ENCODE results near the gene CRY2.
A peak's percentile ranks its signal among the peaks of the same experiment; 100 is the strongest.

Gene CRY2

DNA sequence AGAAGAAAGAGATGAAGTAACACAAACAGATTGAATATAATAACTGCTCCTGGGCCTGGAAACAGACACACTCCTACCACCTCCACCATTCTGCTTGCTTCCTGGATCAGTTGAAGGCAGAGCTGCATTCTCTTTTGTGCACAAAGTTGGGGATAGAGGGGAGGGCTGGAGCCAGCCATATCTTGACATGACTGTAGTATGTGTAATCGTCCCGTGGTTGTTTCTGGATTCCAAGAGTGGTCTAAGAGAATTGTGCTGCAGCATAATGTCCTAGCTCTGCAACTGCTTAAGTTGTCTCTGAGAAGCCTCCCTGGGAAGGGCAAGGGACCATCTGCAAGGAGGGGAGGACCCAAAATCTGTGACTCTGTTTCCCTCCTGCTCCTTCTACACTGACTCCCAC, 3.2 kb downstream of the CRY2 start:
- no peak for DNase-seq

- DNase-seq, result no peak
Measured at GRCh38 chr11:45851228-45851627, 4.0 kb downstream of the CRY2 start.

DNA sequence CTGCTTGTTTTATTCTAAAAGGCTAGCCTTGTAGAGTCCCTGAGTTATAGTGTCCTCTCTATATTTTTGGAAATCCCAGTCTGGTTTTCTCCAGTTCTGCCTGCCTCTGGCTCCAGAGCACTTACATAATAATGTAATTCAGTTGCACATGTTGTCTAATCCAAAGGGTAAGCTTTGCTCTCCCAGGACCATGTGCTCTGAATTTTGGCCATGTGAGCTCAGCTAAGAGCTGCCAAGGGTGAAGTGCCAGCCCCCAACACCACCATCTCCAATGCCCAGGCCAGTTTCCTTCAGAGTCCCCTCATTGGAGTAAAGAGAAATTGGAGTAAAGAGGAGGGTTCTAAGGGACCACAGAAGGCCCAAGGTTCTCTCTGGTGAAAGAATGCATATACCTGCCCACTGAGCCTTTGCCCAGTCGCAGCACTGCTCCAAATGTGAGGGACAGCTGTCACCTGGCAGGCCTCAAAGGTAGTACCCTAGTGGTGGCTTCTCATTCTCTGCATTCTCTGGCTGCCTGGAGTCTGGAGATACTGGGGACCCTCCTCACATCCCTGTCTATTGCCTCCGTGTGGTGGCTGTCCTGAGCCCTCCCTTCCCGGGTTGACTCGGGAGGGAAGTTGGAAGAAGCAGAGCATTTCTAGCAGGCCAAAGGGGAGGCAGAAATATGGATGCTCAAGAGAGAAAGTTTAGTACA, 4.9 kb downstream of the CRY2 start:
- DNase-seq, result no peak

- DNase-seq, result no peak
Measured at GRCh38 chr11:45852712-45853101, 5.4 kb downstream of the CRY2 start.

- DNase-seq, result no peak
Measured at GRCh38 chr11:45853332-45854219, 6.3 kb downstream of the CRY2 start.

DNA sequence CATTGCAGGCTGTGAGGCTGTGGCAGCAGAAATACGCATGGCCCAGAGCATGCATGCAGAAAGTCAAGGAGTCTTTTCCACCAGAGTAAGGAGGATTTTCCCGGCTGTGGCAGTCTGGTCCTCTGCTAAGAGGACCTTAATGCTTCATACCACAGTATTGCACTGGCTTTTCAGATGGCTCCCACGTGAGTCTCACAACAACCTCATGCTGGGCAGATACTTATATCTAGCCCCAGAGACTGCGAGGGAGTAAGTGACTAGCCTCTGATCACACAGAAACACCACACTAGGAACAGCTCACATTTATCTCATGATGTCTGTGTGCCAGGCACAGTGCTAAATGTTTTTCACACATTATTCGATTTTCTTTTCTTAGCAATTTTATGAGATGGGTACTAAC, 8.0 kb downstream of the CRY2 start:
- no peak for DNase-seq

DNA sequence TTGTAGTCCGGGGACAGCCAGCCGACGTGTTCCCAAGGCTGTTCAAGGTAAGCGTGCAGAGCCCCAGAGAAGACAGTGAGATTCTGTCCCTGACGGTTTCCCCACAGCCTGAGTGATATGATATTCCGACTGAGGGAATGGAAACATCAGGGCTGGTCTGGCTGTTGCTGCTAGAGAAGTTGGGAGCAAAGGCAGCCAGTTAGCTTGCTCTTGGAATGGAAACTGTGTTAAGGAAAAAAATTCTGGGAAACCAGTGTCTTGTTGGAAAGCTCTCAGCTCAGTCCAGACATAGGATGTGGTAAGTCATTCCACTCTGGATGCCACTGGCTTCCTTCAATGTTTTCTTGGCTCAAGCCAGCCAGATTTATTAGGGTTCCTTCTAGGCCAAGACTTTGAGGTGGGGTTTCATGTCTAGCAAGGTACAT, 8.8 kb downstream of the CRY2 start:
- no peak for DNase-seq

DNA sequence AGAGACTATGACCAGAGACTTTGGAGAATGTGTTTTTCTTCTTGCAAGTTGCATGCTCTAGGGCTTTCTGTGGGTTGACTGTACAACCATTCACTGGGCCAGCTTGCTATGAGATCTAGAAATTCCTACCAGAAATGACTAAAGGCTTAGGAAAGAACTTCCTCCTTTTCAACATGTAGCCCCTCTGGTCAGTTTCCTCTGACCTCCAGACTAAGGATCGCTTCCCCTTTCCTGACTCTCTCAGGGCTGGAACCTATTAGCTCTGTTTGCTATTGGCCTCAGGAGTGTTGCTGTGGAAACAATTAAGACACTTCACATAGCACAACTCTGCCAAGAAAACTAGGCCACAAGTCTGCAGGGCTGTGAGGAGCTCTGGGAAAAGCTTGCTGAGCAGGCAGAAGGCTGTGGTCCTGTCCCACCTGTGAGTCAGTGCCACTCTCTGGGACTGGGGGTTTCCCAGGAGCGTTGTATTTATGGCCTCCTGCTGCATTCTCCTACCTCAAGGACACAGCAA, 10.7 kb downstream of the CRY2 start:
- DNase-seq, result no peak

- DNase-seq, result no peak
Measured at GRCh38 chr11:45858751-45859398, 11.6 kb downstream of the CRY2 start.

DNA sequence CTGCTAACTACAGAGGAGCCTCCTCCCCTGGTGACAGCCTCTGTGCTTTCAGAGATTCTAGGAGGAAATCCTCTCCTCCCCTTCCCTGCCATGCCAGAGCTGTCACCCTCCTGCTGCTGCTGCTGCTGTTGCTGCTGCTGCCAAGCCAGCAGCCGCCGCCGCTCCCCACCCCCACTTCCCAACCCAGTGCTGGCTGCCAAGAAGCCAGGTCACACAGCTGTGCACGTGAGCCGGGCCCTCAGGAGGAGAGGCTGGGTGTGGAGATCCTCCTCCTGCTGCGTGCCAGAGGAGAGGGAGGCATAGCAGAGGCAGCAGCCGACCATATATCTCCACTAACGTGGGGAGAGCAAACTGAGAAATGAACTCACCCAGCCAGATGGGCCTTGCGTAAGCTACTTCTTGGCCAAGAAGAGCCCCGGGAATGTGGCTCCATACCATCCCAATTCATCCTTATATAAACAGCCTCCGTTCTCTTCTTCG, 12.4 kb downstream of the CRY2 start:
- no peak for DNase-seq

DNA sequence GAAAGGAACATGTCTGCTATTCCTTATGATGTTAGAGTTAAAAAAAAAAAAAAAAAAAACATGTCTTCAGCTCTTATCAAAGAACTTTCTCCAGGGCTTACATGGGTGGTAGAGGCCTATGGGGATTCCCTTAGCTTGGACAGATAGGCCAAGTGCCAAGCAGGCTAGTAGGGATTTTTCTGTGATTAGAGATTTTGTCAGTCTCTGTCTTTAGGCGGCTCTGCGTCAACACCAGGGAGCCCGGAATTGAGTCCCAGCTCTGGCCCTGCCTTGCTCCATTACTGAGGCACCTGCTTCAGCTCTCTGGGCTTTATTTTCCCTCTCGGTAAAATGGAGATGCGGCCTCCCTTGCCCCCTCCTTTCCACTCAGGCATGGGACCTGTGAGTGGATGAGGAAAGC, 13.1 kb downstream of the CRY2 start:
- DNase-seq, result no peak

- DNase-seq, result no peak
Measured at GRCh38 chr11:45860764-45861510, 13.7 kb downstream of the CRY2 start.

DNA sequence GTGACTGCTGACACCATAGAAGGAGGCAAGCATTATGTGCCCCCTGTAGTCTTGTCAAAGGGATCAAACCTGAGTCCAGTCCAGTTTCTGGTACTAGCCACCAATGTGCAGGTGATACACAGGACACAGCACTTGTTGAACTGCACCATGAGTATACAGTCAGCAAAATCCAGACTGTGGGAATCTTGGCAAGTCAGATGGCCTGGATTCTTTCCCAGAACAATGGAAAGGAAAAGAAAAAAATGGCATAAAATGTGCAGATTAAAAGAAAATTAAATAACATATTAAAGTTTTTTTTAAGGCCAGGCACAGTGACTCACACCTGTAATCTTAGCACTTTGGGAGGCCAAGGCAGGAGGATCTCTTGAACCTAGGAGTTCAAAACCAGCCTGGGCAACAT, 16.8 kb downstream of the CRY2 start:
- no peak for DNase-seq

- no peak for DNase-seq
Measured at GRCh38 chr11:45869551-45869950, 22.3 kb downstream of the CRY2 start.

- DNase-seq, result no peak
Measured at GRCh38 chr11:45870706-45871105, 23.4 kb downstream of the CRY2 start.

- no peak for DNase-seq
Measured at GRCh38 chr11:45871638-45872037, 24.4 kb downstream of the CRY2 start.

DNA sequence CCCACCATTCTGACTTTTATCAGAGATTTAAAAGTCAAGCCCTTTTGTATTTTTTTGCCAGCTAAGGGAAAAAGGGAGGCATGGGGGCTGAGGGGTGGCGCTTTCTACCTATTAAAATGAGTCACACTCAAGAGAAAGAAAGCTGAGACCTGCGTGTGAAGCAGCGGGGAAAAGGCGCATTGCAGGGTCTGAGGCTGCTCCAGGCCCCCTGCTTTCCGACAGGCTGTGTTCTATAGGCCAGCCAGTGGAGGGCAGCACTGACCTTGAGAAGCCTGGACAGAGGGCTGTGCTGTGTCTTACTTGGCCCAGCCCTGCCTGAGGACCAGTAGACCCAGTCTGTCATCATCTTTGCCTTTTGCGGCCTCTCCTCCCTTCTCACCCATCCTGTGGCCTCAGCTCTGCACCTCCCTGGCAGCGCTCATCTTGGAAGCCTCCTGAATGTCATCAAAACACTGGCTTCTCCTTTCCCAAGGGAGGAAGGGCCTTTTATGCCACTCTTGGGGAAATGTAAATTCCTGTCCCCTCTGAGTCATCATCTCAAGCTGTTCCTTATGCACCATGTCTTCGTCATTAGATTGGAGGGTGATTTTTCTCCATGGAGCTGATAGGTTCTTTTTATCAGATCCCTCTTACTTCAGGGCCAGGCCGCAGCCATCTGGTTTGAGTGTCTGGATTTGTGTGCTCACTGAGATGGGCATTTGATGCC, 25.5 kb downstream of the CRY2 start:
- peak; percentile 8 for DNase-seq

DNA sequence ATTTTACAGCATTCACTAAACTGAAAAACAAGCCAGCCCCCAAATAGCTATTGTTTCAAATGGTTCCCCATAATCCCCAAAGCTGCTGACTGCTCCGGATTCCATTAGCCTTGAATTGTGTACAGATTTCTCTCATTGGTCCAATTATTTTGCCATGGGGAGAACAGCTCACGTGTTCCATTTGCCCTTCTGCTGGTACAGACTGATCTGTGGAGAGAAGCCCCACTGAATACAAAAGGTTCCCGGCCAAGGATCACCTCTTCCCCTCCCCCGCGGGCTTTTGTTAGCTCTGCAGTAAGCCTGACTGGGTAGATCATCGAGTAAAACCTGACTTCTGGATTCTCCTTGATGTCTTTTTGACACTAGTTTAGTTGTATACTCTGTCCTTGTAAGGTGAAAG, 29.1 kb downstream of the CRY2 start:
- no peak for DNase-seq

DNA sequence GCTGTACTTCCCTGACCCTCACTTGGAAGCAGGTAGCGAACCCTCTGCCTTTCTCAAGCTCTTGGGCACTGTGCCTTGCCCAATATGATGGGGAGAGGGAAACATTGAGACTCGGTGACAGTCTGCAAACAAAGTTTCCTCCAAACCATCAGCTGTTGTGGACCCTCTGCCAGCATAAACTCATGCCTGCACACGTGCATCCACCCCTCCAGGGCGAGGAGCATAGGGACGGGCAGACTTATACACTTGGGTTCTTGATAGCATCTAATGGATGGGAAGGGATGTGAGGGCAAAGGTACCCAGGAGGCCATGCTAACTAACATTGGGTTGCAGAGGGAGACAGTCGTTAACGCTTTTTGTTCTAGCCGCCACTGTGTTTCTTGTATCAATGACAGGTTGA, 29.9 kb downstream of the CRY2 start:
- DNase-seq, result no peak

- DNase-seq, result no peak
Measured at GRCh38 chr11:45877845-45878244, 30.6 kb downstream of the CRY2 start.

GRCh38 chr11:45879803-45880686, 32.8 kb downstream of the CRY2 start:
- no peak for DNase-seq

All from stimulated activated CD4-positive, alpha-beta T cell treated with anti-CD3 and anti-CD28 coated beads, Interleukin-4, amount 100 ng/mL, for 1 hour (primary cell).